Nephron progenitor cell (in vitro differentiated cells): ENCODE results near the gene PSME3.

Source experiments
- DNase-seq: peaks from one replicate; pipeline ENCODE4 v3.0.0; 2021
- H3K27ac Mint-ChIP-seq: 2 replicates; pipeline ENCODE4 v1.8.0; 2021; ENCODE audit warnings: mild to moderate bottlenecking, moderate library complexity, mixed read lengths
- H3K27me3 Mint-ChIP-seq: 2 replicates; pipeline ENCODE4 v1.8.0; 2021; ENCODE audit warnings: mild to moderate bottlenecking, low read depth, mixed read lengths; ENCODE audit not compliant: poor library complexity
- H3K36me3 Mint-ChIP-seq: 2 replicates; pipeline ENCODE4 v1.8.0; 2021; ENCODE audit warnings: low read depth, mixed read lengths
- H3K4me1 Mint-ChIP-seq: 2 replicates; pipeline ENCODE4 v1.8.0; 2021; ENCODE audit warnings: mixed read lengths
- H3K4me3 Mint-ChIP-seq: 2 replicates; pipeline ENCODE4 v1.8.0; 2021; ENCODE audit warnings: mild to moderate bottlenecking, moderate library complexity, mixed read lengths
- H3K9me3 Mint-ChIP-seq: 2 replicates; pipeline ENCODE4 v1.8.0; 2021; ENCODE audit warnings: mild to moderate bottlenecking, moderate library complexity, mixed read lengths
- CTCF ChIP-seq: fragments of 200-600 bp; sonication (generic); IDR thresholded peaks from 2 replicates; pipeline ENCODE4 v1.5.0; 2021; ENCODE audit warnings: antibody characterized with exemption

PSME3 gene

GRCh38 chr17:42832934-42833766 is at the start of gene PSME3:
Gene PSME3, plus strand, starts transcription at chr17:42833397. Its CDS starts 235 bp downstream, at chr17:42833632.
- H3K4me1 Mint-ChIP-seq, result peaks cover 24% of the 10 kb centered on the region
- H3K4me3 Mint-ChIP-seq, result peak within 1 kb of the TSS; percentile 94
- peak; percentile 91 for DNase-seq
- no peaks in the 10 kb centered on the region for H3K9me3 Mint-ChIP-seq
- TF ChIP-seq CTCF, result no peak
- peaks cover 27% of the 10 kb centered on the region for H3K27me3 Mint-ChIP-seq
- peak within 1 kb of the TSS; percentile 99 for H3K27ac Mint-ChIP-seq
- peaks cover 35% of the 10 kb centered on the region for H3K36me3 Mint-ChIP-seq

GRCh38 chr17:42783791-42784138 is 49.4 kb upstream of the PSME3 start:
- H3K9me3 Mint-ChIP-seq, result no peaks in the 10 kb centered on the region
- peaks cover 34% of the 10 kb centered on the region for H3K4me1 Mint-ChIP-seq
- DNase-seq, result no peak
- no peak overlapping the region for H3K4me3 Mint-ChIP-seq
- no peak overlapping the region for H3K27ac Mint-ChIP-seq
- peaks cover 72% of the 10 kb centered on the region for H3K27me3 Mint-ChIP-seq
- H3K36me3 Mint-ChIP-seq, result no peaks in the 10 kb centered on the region
- TF ChIP-seq CTCF, result no peak

GRCh38 chr17:42784409-42784808 is 48.8 kb upstream of the PSME3 start:
- no peak for DNase-seq
- no peaks in the 10 kb centered on the region for H3K36me3 Mint-ChIP-seq
- no peaks in the 10 kb centered on the region for H3K9me3 Mint-ChIP-seq
- no peak for TF ChIP-seq CTCF
- peaks cover 31% of the 10 kb centered on the region for H3K4me1 Mint-ChIP-seq
- H3K27ac Mint-ChIP-seq, result no peak overlapping the region
- H3K27me3 Mint-ChIP-seq, result peaks cover 72% of the 10 kb centered on the region
- H3K4me3 Mint-ChIP-seq, result no peak overlapping the region

- TF ChIP-seq CTCF, result no peak
- H3K9me3 Mint-ChIP-seq, result no peaks in the 10 kb centered on the region
- H3K4me1 Mint-ChIP-seq, result peaks cover 25% of the 10 kb centered on the region
- H3K4me3 Mint-ChIP-seq, result no peak overlapping the region
- peaks cover 76% of the 10 kb centered on the region for H3K27me3 Mint-ChIP-seq
- H3K27ac Mint-ChIP-seq, result no peak overlapping the region
- no peaks in the 10 kb centered on the region for H3K36me3 Mint-ChIP-seq
- no peak for DNase-seq
Observed at GRCh38 chr17:42784811-42785592, 48.2 kb upstream of the PSME3 start.

- Mint-ChIP-seq H3K27me3 (peaks cover 71% of the 10 kb centered on the region), H3K27ac (no peak overlapping the region), H3K9me3 (no peaks in the 10 kb centered on the region), H3K4me1 (peaks cover 16% of the 10 kb centered on the region), H3K36me3 (no peaks in the 10 kb centered on the region), H3K4me3 (no peak overlapping the region)
- no peak for DNase-seq
- no peak for TF ChIP-seq CTCF
Observed at GRCh38 chr17:42787266-42787665, 45.9 kb upstream of the PSME3 start.
